Bronchial epithelial cell (primary cell): ENCODE measurements around the gene FAM163A. TPM values are rescaled to one million over a fixed set of nuclear protein-coding genes. Genes with fewer than 3 reads are reported as not detected.

Experiments
- DNase-seq: peaks from one replicate; pipeline ENCODE4 v3.0.0-alpha.2; 2010; ENCODE audit warnings: low read depth
- FAIRE-seq: peaks from 2 replicates; lab custom pipeline; 2011; peaks lifted over from hg19 to GRCh38; lab: Jason Lieb, UNC
- H3K27me3 ChIP-seq: 2 replicates; pipeline ENCODE4 v1.5.1; 2011; ENCODE audit warnings: low read length; ENCODE audit not compliant: control insufficient read depth, insufficient read depth
- H3K36me3 ChIP-seq: 2 replicates; pipeline ENCODE4 v1.5.1; 2011; ENCODE audit warnings: low read length; ENCODE audit not compliant: control insufficient read depth, insufficient read depth
- H3K4me3 ChIP-seq: 2 replicates; pipeline ENCODE4 v1.5.1; 2011; ENCODE audit warnings: mild to moderate bottlenecking, low read depth, low read length, control low read depth
- CTCF ChIP-seq: IDR thresholded peaks from 2 replicates; pipeline ENCODE4 v1.5.1; 2011; ENCODE audit warnings: mild to moderate bottlenecking, moderate library complexity, low read length, control low read depth, inconsistent platforms; ENCODE audit not compliant: insufficient read depth, severe bottlenecking
- total RNA-seq: library from RNA; depleted of rRNA; stranded (reverse); fragments of >200 nt; gene quantifications from 2 replicates; pipeline ENCODE4 v1.2.1, GENCODE V29; 2014

The FAM163A gene
- total RNA-seq, 1 donor from 2014 or later: not detected

GRCh38 chr1:179728271-179728670, 14.8 kb upstream of the FAM163A start:
- FAIRE-seq: no peak
- Histone ChIP-seq H3K27me3 (no peaks in the 10 kb centered on the region), H3K36me3 (no peaks in the 10 kb centered on the region), H3K4me3 (no peak overlapping the region)
- no peak for DNase-seq
- no peak for TF ChIP-seq CTCF

- Histone ChIP-seq H3K4me3 (no peak overlapping the region), H3K27me3 (no peaks in the 10 kb centered on the region), H3K36me3 (no peaks in the 10 kb centered on the region)
- TF ChIP-seq CTCF: no peak
- DNase-seq (no peak), FAIRE-seq (no peak)
Observed at GRCh38 chr1:179729881-179730280, 13.2 kb upstream of the FAM163A start.

- H3K27me3 ChIP-seq: no peaks in the 10 kb centered on the region
- H3K4me3 ChIP-seq: no peak overlapping the region
- H3K36me3 ChIP-seq: no peaks in the 10 kb centered on the region
- DNase-seq (no peak), FAIRE-seq (no peak)
- no peak for TF ChIP-seq CTCF
Observed at GRCh38 chr1:179731643-179732042, 11.4 kb upstream of the FAM163A start.

- Histone ChIP-seq H3K4me3 (no peak overlapping the region), H3K27me3 (peaks cover 22% of the 10 kb centered on the region), H3K36me3 (no peaks in the 10 kb centered on the region)
- DNase-seq (no peak), FAIRE-seq (no peak)
- TF ChIP-seq CTCF: no peak
Observed at GRCh38 chr1:179742291-179742690, 800 bp upstream of the FAM163A start.

- H3K36me3 ChIP-seq: no peaks in the 10 kb centered on the region
- H3K27me3 ChIP-seq: peaks cover 23% of the 10 kb centered on the region
- DNase-seq (no peak), FAIRE-seq (no peak)
- TF ChIP-seq CTCF: no peak
- H3K4me3 ChIP-seq: no peak overlapping the region
Observed at GRCh38 chr1:179743679-179744400, 749 bp downstream of the FAM163A start.
